ENCODE data around the gene TMIE. TPM values are rescaled to one million over a fixed set of nuclear protein-coding genes. Genes with fewer than 3 reads are reported as not detected.

Gene TMIE
- total and polyA plus RNA-seq, 2 of the 13 experiments (the other 11 are each of a cell fraction or from before 2014, with no cell fraction given), result not detected

GRCh38 chr3:46749129-46749528, 47.9 kb downstream of the TMIE start (continued):
- no peak for TF ChIP-seq HMGXB3 (CRISPR knock-in tag; IDR thresholded peaks at IDR 0.05; ENCODE audit: borderline replicate concordance)
- no peak for TF ChIP-seq ZNF800 (CRISPR knock-in tag; IDR thresholded peaks at IDR 0.05)
- no peak for TF ChIP-seq ZNF136 (CRISPR knock-in tag; IDR thresholded peaks at IDR 0.05; ENCODE audit: low read depth)
- TF ChIP-seq HNRNPH1 (optimal IDR thresholded peaks at IDR 0.05; ENCODE audit: low read depth, low read length), result no peak

- ChIA-PET CTCF (ENCODE audit: low intra/inter-chr PET ratio, low total read pairs) (no interaction called here), POLR2A (no interaction called here)
- Histone ChIP-seq H3K4me3 (replicated peaks in 1 of 3; ENCODE audit: insufficient read depth in 1 of 3, low read depth in 2 of 3, low read length in 3 of 3) (no peak overlapping the region), H4K20me1 (ENCODE audit: insufficient read depth, low read length) (no peaks in the 10 kb centered on the region), H3K4me2 (ENCODE audit: low read depth, low read length) (no peak overlapping the region), H3K4me1 (ENCODE audit: insufficient read depth, low read length) (no peaks in the 10 kb centered on the region), H3K27ac (ENCODE audit: extremely low read length, insufficient read depth, low read length) (no peak overlapping the region), H3K9me3 (ENCODE audit: low read length) (no peaks in the 10 kb centered on the region), H3K9ac (ENCODE audit: insufficient read depth, low read depth, low read length) (no peak overlapping the region), H3K36me3 (replicated peaks in 1 of 2; ENCODE audit: control insufficient read depth in 1 of 2, insufficient read depth in 2 of 2, low read length in 2 of 2) (no peaks in the 10 kb centered on the region), H3K79me2 (ENCODE audit: insufficient read depth, low read length) (no peaks in the 10 kb centered on the region), H3K27me3 (ENCODE audit: control insufficient read depth in 1 of 2, insufficient read depth in 2 of 2, low read length in 2 of 2) (peaks cover 2 to 13% of the 10 kb centered on the region in 2 experiments; a peak in 3 of 5 replicates), H2AFZ (ENCODE audit: low read length) (no peak overlapping the region)
- intact Hi-C loops (cut with micrococcal nuclease; ENCODE audit: unreplicated experiment), result no loop called here
- in situ Hi-C loops (cut with HindIII; ENCODE audit: extremely low pct_ligation_motif_present, low pct_unique_long_range_greater_than_20kb), result loop anchor here (5.0 kb wide), 1 partner anchor 62 kb away; no protein-coding TSS in a partner anchor
- FAIRE-seq (no peak), ATAC-seq (no peak), DNase-seq (ENCODE audit: low spot score) (no peak)
- 65% methylated on average over 21 of the region's 41 CpGs for WGBS (ENCODE audit: low lambda C conversion rate)
- no TSS peak for BruUV-seq (replicated peaks)
- TF ChIP-seq SATB2 (CRISPR knock-in tag; IDR thresholded peaks at IDR 0.05) (no peak), BHLHE40 (IDR thresholded peaks at IDR 0.05; ENCODE audit: low read length) (no peak), ARHGAP35 (CRISPR knock-in tag; IDR thresholded peaks at IDR 0.05; ENCODE audit: borderline replicate concordance) (no peak), SRSF4 (IDR thresholded peaks at IDR 0.05; ENCODE audit: low read depth, low read length, poor library complexity, severe bottlenecking) (no peak), ZNF552 (CRISPR knock-in tag; IDR thresholded peaks at IDR 0.05; ENCODE audit: borderline replicate concordance) (no peak), ZNF629 (CRISPR knock-in tag; conservative IDR thresholded peaks at IDR 0.05) (no peak), ETV6 (CRISPR knock-in tag; conservative IDR thresholded peaks at IDR 0.05) (no peak), SMC3 (IDR thresholded peaks at IDR 0.05; ENCODE audit: low read length) (no peak), SMAD3 (CRISPR knock-in tag; IDR thresholded peaks at IDR 0.05) (no peak), CHD2 (IDR thresholded peaks at IDR 0.05; ENCODE audit: low read depth, low read length) (no peak), ZNF362 (CRISPR knock-in tag; IDR thresholded peaks at IDR 0.05; ENCODE audit: borderline replicate concordance) (no peak)
Measured at GRCh38 chr3:46750555-46751038, 49.4 kb downstream of the TMIE start.
